GM21528 (cell line): Measurements from ENCODE around the gene PAWR.

ENCODE experiments used
- ATAC-seq: cut with Tn5 transposase; IDR thresholded peaks from one replicate; pipeline ENCODE4 v1.9.1; 2021; ENCODE audit warnings: mild to moderate bottlenecking, moderate library complexity; ENCODE audit not compliant: unreplicated experiment, low FRiP score

The PAWR gene

GRCh38 chr12:79690638-79691510, at the start of gene PAWR:
Gene PAWR (minus strand): TSS chr12:79690964. CDS start chr12:79690244, 720 bp downstream.
- peak; percentile 57 for ATAC-seq

GRCh38 chr12:79737875-79738718, 47.3 kb upstream of the PAWR start:
- peak; percentile 87 for ATAC-seq

GRCh38 chr12:79732638-79733037, 41.9 kb upstream of the PAWR start:
- no peak for ATAC-seq

GRCh38 chr12:79725987-79726386, 35.2 kb upstream of the PAWR start:
- ATAC-seq = no peak

GRCh38 chr12:79717006-79717405, 26.2 kb upstream of the PAWR start:
- ATAC-seq = no peak

GRCh38 chr12:79715308-79715707, 24.5 kb upstream of the PAWR start:
- no peak for ATAC-seq

GRCh38 chr12:79710707-79711483, 20.1 kb upstream of the PAWR start:
- no peak for ATAC-seq

GRCh38 chr12:79707830-79708229, 17.1 kb upstream of the PAWR start:
- ATAC-seq = no peak

GRCh38 chr12:79706676-79707075, 15.9 kb upstream of the PAWR start:
- no peak for ATAC-seq

GRCh38 chr12:79706156-79706555, 15.4 kb upstream of the PAWR start:
- ATAC-seq = no peak

- no peak for ATAC-seq
Measured at GRCh38 chr12:79698966-79699365, 8.2 kb upstream of the PAWR start.

GRCh38 chr12:79696416-79696815, 5.7 kb upstream of the PAWR start:
- ATAC-seq = no peak

- ATAC-seq = no peak
Measured at GRCh38 chr12:79692860-79693577, 2.3 kb upstream of the PAWR start.

- no peak for ATAC-seq
Measured at GRCh38 chr12:79691511-79692248, 916 bp upstream of the PAWR start.

GRCh38 chr12:79690142-79690637, 574 bp downstream of the PAWR start:
- ATAC-seq = peak; percentile 39

- ATAC-seq = peak; percentile 31
Measured at GRCh38 chr12:79689477-79690141, 1.2 kb downstream of the PAWR start.

GRCh38 chr12:79689061-79689476, 1.7 kb downstream of the PAWR start:
- ATAC-seq = no peak

- ATAC-seq = no peak
Measured at GRCh38 chr12:79688376-79689060, 2.2 kb downstream of the PAWR start.
